Right lobe of liver (tissue), 4 donors: ENCODE results near the gene MYOT.

ENCODE experiments used
- CTCF ChIP-seq, 4 donors: fragments of 200-600 bp in 3 of 4; fragments of 450-650 bp in 1 of 4; IDR thresholded peaks; one replicate each; pipeline versions ENCODE4 v1.5.1 to v1.8.0; 2016 to 2022; ENCODE audit warnings: antibody characterized with exemption in 4 of 4, mild to moderate bottlenecking in 2 of 4
- POLR2A ChIP-seq: fragments of 450-650 bp; IDR thresholded peaks from one replicate; pipeline ENCODE4 v1.6.1; 2017; ENCODE audit warnings: antibody characterized with exemption, mild to moderate bottlenecking
- donor health status: DM: no; HTN: no; CAD: no.
- donor health status: DM: no; HTN: no; CAD: no.
- donor health status: DM: no; HTN: yes; CAD: no.

GRCh38 chr5:137899493-137899892 is 31.8 kb downstream of the MYOT start:
- TF ChIP-seq POLR2A, result no peak
- no peak for TF ChIP-seq CTCF (IDR thresholded peaks at IDR 0.05)
